GM21515 (cell line): ENCODE results near the gene CBX8.
A peak's percentile ranks its signal among the peaks of the same experiment; 100 is the strongest.

ENCODE experiments used
- ATAC-seq: cut with Tn5 transposase; IDR thresholded peaks from one replicate; pipeline ENCODE4 v1.9.1; 2021; ENCODE audit not compliant: unreplicated experiment

The CBX8 gene

GRCh38 chr17:79796763-79797491 lies at the start of gene CBX8:
TSS of gene CBX8 (minus strand) at chr17:79797077. CDS start at chr17:79796998, 79 bp downstream.
- ATAC-seq: peak; percentile 79

GRCh38 chr17:79845601-79845949 lies 48.7 kb upstream of the CBX8 start:
- ATAC-seq: no peak

GRCh38 chr17:79844869-79845600 lies 48.2 kb upstream of the CBX8 start:
- no peak for ATAC-seq

DNA sequence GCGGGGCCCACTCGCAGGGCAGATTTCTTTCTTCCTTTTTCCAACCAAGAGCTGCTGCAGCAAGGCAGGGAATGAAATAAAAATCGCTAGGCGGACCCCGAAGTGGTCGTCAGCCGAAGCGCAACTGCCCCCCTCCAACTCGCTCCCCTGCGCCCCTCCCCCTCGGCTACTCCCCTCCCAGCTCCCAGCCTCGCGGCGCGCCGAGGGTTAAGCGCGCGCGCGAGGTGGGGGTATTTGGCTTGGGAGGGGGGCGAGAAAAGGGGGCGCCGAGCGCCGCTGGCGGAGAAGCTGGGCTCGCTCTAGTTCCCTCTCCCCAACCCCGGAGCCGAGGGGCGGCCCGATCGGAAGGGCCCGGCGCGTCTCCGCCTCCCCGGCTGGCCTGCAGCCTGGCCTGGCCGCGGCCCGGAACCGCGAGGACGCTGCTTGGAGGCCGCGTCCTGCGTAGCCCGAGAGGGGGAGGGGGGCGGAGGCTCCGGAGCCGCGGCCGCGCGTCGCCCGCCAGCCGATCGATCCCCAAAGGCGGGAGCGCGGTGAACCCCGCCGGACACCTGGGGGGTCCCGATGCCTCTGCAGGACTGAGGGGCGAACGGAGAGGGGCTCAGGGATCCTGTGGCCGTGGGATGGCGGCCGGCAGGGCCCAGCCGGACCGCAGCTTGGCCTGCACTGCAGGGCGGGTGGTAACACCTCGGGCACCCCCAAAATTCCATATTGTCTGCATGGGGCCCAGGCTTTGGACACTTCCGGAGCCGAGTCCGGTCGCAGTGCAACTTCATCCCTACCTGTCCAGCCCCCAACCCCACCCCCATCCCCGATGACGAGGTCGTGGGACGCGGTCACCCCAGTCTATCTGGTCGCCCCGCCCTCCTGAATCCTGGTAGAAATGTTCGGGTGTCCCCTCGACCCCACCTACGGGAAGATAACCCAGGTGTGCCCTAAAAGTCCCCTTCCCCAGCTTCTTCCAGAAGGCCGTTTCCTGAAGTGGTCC lies 47.2 kb upstream of the CBX8 start:
- no peak for ATAC-seq

GRCh38 chr17:79843474-79843815 lies 46.6 kb upstream of the CBX8 start:
- ATAC-seq: no peak

GRCh38 chr17:79842656-79843473 lies 46.0 kb upstream of the CBX8 start:
- no peak for ATAC-seq

GRCh38 chr17:79842136-79842655 lies 45.3 kb upstream of the CBX8 start:
- no peak for ATAC-seq

DNA sequence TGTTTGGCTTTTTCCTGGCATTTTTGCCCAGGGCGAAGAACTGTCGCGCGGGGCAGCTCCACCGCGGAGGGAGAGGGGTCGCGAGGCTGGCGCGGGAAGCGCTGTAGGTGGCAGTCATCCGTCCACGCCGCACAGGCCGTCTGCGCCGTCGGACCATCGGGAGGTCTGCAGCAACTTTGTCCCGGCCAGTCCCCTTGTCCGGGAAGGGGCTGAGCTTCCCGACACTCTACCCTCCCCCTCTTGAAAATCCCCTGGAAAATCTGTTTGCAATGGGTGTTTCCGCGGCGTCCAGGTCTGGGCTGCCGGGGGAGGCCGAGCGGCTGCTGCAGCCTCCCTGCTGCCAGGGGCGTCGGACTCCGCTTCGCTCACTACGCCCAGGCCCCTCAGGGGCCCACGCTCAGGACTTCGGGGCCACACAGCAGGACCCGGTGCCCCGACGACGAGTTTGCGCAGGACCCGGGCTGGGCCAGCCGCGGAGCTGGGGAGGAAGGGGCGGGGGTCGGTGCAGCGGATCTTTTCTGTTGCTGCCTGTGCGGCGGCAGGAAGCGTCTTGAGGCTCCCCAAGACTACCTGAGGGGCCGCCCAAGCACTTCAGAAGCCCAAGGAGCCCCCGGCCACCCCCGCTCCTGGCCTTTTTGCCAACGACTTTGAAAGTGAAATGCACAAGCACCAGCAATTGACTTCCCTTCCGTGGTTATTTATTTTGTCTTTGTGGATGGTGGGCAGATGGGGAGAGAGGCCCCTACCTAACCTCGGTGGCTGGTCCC lies 44.7 kb upstream of the CBX8 start:
- no peak for ATAC-seq

- ATAC-seq: no peak
Measured at GRCh38 chr17:79840989-79841286, 44.1 kb upstream of the CBX8 start.

DNA sequence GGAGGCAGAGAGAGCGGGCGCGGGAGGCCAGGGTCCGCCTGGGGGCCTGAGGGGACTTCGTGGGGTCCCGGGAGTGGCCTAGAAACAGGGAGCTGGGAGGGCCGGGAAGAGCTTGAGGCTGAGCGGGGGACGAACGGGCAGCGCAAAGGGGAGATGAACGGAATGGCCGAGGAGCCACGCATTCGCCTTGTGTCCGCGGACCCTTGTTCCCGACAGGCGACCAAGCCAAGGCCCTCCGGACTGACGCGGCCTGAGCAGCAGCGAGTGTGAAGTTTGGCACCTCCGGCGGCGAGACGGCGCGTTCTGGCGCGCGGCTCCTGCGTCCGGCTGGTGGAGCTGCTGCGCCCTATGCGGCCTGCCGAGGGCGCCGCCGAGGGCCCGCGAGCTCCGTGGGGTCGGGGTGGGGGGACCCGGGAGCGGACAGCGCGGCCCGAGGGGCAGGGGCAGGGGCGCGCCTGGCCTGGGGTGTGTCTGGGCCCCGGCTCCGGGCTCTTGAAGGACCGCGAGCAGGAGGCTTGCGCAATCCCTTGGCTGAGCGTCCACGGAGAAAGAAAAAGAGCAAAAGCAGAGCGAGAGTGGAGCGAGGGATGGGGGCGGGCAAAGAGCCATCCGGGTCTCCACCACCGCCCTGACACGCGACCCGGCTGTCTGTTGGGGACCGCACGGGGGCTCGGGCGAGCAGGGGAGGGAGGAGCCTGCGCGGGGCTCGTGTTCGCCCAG lies 43.6 kb upstream of the CBX8 start:
- no peak for ATAC-seq

GRCh38 chr17:79839356-79840268 lies 42.7 kb upstream of the CBX8 start, which contains the start of gene CBX4:
TSS of gene CBX4 (minus strand) at chr17:79839440. CDS start at chr17:79839251, 189 bp downstream.
- peak; percentile 45 for ATAC-seq

DNA sequence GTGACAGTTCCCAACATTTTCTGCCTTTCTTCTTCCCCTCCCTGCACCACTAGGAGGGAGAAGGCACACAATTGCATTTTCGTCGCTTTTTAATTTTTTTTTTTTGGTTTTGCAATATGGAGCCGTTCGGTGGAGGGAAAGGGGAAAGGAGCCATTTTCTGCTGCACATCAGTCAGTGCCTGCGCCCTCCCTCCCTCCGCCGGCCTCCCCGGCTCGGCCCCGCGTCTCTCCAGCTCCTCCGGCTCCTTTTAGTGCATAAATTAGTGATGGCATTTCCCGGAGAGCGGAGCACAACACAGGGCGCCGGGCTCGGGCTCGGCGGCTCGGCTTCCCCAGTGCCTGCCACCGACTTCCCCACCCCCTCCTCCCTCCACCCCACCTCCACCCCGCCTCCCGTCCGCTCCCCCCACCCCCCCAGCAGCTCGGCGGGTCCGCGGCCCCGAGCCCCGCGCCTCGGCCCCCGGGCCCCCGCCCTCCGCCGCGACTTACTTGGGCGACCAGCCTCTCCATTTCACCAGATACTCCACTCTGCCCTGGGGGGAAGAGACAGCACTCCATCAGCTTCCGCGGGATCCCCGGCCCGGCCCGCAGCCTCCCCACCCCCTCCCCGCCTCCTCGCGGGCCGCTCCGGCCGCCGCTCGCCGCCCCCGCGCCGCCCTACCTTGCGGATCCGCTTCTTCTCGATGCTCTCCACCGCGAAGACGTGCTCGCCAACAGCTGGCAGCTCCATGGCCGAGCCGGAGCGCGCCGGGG lies 41.8 kb upstream of the CBX8 start:
- peak; percentile 16 for ATAC-seq

- ATAC-seq: no peak
Measured at GRCh38 chr17:79837888-79838521, 41.1 kb upstream of the CBX8 start.

- ATAC-seq: peak; percentile 35
Measured at GRCh38 chr17:79836972-79837887, 40.4 kb upstream of the CBX8 start.

GRCh38 chr17:79836510-79836971 lies 39.7 kb upstream of the CBX8 start:
- ATAC-seq: no peak
